Body of pancreas (tissue), 4 donors: ENCODE data around the gene MPO. TPM values are rescaled to one million over a fixed set of nuclear protein-coding genes. Genes with fewer than 3 reads are reported as not detected.

Experiments
- ATAC-seq: fragments of 150-250 bp; one replicate; pipeline ENCODE4 v1.9.1; 2016
- DNase-seq, 4 donors: peaks; one replicate each; pipeline ENCODE4 v3.0.0-alpha.2; 2019
- H3K27ac ChIP-seq, 4 donors: fragments of 200-600 bp; sonication (generic); 1 replicate in 3 of 4; 2 replicates in 1 of 4; pipeline versions ENCODE4 v1.5.1 to v1.6.1; 2016 to 2019; ENCODE audit warnings: mild to moderate bottlenecking in 1 of 4, mixed read lengths in 1 of 4, moderate library complexity in 1 of 4
- H3K27me3 ChIP-seq, 2 donors: fragments of 200-600 bp; sonication (generic); one replicate each; pipeline ENCODE4 v1.6.0; 2016; ENCODE audit warnings: mild to moderate bottlenecking in 1 of 2
- H3K36me3 ChIP-seq, 2 donors: fragments of 200-600 bp; sonication (generic); replicated peaks in 1 of 2; 2 replicates each; pipeline ENCODE4 v1.5.1; 2016; ENCODE audit warnings: low read depth in 2 of 2; ENCODE audit not compliant: insufficient read depth in 1 of 2
- H3K4me1 ChIP-seq: fragments of 200-600 bp; sonication (generic); one replicate; pipeline ENCODE4 v1.6.0; 2016
- H3K4me3 ChIP-seq, 2 donors: fragments of 200-600 bp; sonication (generic); 1 replicate in 1 of 2; 2 replicates in 1 of 2; pipeline ENCODE4 v1.5.1; 2016 to 2019
- H3K9me3 ChIP-seq, 3 donors: fragments of 200-600 bp; sonication (generic); 1 replicate in 2 of 3; 2 replicates in 1 of 3; pipeline ENCODE4 v1.5.1; 2016
- CTCF ChIP-seq, 7 experiments: fragments of 450-650 bp in 4 of 7; fragments of 200-600 bp in 3 of 7; sonication (generic) in 3 of 7; IDR thresholded peaks; one replicate each; pipeline ENCODE4 v1.5.1; 2016 to 2019; ENCODE audit warnings: antibody characterized with exemption in 7 of 7
- POLR2A ChIP-seq, 3 donors: fragments of 450-650 bp; IDR thresholded peaks; one replicate each; pipeline ENCODE4 v1.6.1; 2016; ENCODE audit warnings: antibody characterized with exemption in 3 of 3, mild to moderate bottlenecking in 2 of 3
- WGBS, 2 donors: methylation state at CpG; one replicate each; pipeline ENCODE4 v1.1.5; 2017; 5-methylcytosine and 5-hydroxymethylcytosine counted together
- intact Hi-C: fragments of 100-400 bp; cut with DNase I; formaldehyde crosslinking; loops from one replicate; pipeline ENCODE4 v1.15.1; 2023
- total RNA-seq, 2 donors: library from RNA; depleted of rRNA; stranded (reverse); fragments of >200 nt; gene quantifications; one replicate each; pipeline ENCODE4 v1.1.0, GENCODE V29; 2016

The MPO gene
- total RNA-seq, 2 donors from 2014 or later, result not detected

- DNase-seq, result no peak
- no peaks in the 10 kb centered on the region for H3K27me3 ChIP-seq
- no peaks in the 10 kb centered on the region for H3K9me3 ChIP-seq
- intact Hi-C loops, result no loop called here
- no peak for ATAC-seq
- H3K4me3 ChIP-seq, result no peak overlapping the region
- WGBS, 2 donors, result 80 to 86% methylated on average over 15 to 16 of the region's 16 CpGs
- H3K27ac ChIP-seq, result no peak overlapping the region
- no peaks in the 10 kb centered on the region for H3K36me3 ChIP-seq
- no peaks in the 10 kb centered on the region for H3K4me1 ChIP-seq
- TF ChIP-seq CTCF (IDR thresholded peaks at IDR 0.05) (no peak), POLR2A (IDR thresholded peaks at IDR 0.05) (no peak)
These were observed 20.9 kb upstream of the MPO start for GRCh38 chr17:58301504-58302150.

- no peak for TF ChIP-seq CTCF (IDR thresholded peaks at IDR 0.05)
- no peak for TF ChIP-seq POLR2A (IDR thresholded peaks at IDR 0.05)
- Histone ChIP-seq H3K4me1 (no peaks in the 10 kb centered on the region), H3K4me3 (no peak overlapping the region), H3K9me3 (no peaks in the 10 kb centered on the region), H3K27ac (no peak overlapping the region), H3K27me3 (no peaks in the 10 kb centered on the region), H3K36me3 (no peaks in the 10 kb centered on the region)
- no peak for DNase-seq
- no peak for ATAC-seq
- WGBS, 2 donors, result 75 to 76% methylated on average over 6 of the region's 6 CpGs
- intact Hi-C loops, result no loop called here
These were observed 19.6 kb upstream of the MPO start for GRCh38 chr17:58300336-58300735.

GRCh38 chr17:58294034-58294433 lies 13.3 kb upstream of the MPO start:
- DNase-seq (no peak), ATAC-seq (no peak)
- Histone ChIP-seq H3K27me3 (no peaks in the 10 kb centered on the region), H3K27ac (no peak overlapping the region), H3K9me3 (no peaks in the 10 kb centered on the region), H3K36me3 (no peaks in the 10 kb centered on the region), H3K4me3 (no peak overlapping the region), H3K4me1 (no peaks in the 10 kb centered on the region)
- TF ChIP-seq POLR2A (IDR thresholded peaks at IDR 0.05) (no peak), CTCF (IDR thresholded peaks at IDR 0.05) (no peak)
- intact Hi-C loops, result no loop called here
- 53 to 67% methylated on average over 1 of the region's 1 CpG for WGBS, 2 donors

- no peak for TF ChIP-seq CTCF (IDR thresholded peaks at IDR 0.05)
- TF ChIP-seq POLR2A (IDR thresholded peaks at IDR 0.05), result no peak
- Histone ChIP-seq H3K27ac (no peak overlapping the region), H3K36me3 (no peaks in the 10 kb centered on the region), H3K9me3 (no peaks in the 10 kb centered on the region), H3K27me3 (no peaks in the 10 kb centered on the region), H3K4me3 (no peak overlapping the region), H3K4me1 (no peaks in the 10 kb centered on the region)
- no peak for ATAC-seq
- no peak for DNase-seq
- 54 to 69% methylated on average over 5 of the region's 5 CpGs for WGBS, 2 donors
- intact Hi-C loops, result no loop called here
These were observed 10.5 kb upstream of the MPO start for GRCh38 chr17:58291246-58291645.

- no peak overlapping the region for H3K4me3 ChIP-seq
- DNase-seq (no peak), ATAC-seq (no peak)
- H3K9me3 ChIP-seq, result no peaks in the 10 kb centered on the region
- H3K27ac ChIP-seq, result no peak overlapping the region
- no peaks in the 10 kb centered on the region for H3K4me1 ChIP-seq
- no peaks in the 10 kb centered on the region for H3K36me3 ChIP-seq
- TF ChIP-seq CTCF (IDR thresholded peaks at IDR 0.05) (no peak), POLR2A (IDR thresholded peaks at IDR 0.05) (no peak)
- H3K27me3 ChIP-seq, result no peaks in the 10 kb centered on the region
- WGBS, 2 donors, result 14 to 21% methylated on average over 2 of the region's 2 CpGs
- intact Hi-C loops, result no loop called here
These were observed 9.1 kb upstream of the MPO start for GRCh38 chr17:58289869-58290268.
